Measurements from ENCODE around the gene TRAPPC5. TPM values are rescaled to one million over a fixed set of nuclear protein-coding genes. Genes with fewer than 3 reads are reported as not detected.

TRAPPC5 gene
- total RNA-seq, 1 experiment from 2014 or later: 54.0 TPM

- DNase-seq (ENCODE audit: low read depth, low spot score): no peak
- in situ Hi-C loops (cut with HindIII; ENCODE audit: low pct_unique_long_range_greater_than_20kb, low sequenced_read_pairs): no loop called here
Observed at GRCh38 chr19:7706188-7706954, 25.7 kb downstream of the TRAPPC5 start.

GRCh38 chr19:7706955-7707456, 26.4 kb downstream of the TRAPPC5 start:
- no peak for DNase-seq (ENCODE audit: low read depth, low spot score)
- in situ Hi-C loops (cut with HindIII; ENCODE audit: low pct_unique_long_range_greater_than_20kb, low sequenced_read_pairs): no loop called here

- in situ Hi-C loops (cut with HindIII; ENCODE audit: low pct_unique_long_range_greater_than_20kb, low sequenced_read_pairs): no loop called here
- DNase-seq (ENCODE audit: low read depth, low spot score): no peak
Observed at GRCh38 chr19:7709932-7710460, 29.4 kb downstream of the TRAPPC5 start.

- DNase-seq (ENCODE audit: low read depth, low spot score): no peak
- in situ Hi-C loops (cut with HindIII; ENCODE audit: low pct_unique_long_range_greater_than_20kb, low sequenced_read_pairs): no loop called here
Observed at GRCh38 chr19:7710616-7711015, 30.0 kb downstream of the TRAPPC5 start.

- in situ Hi-C loops (cut with HindIII; ENCODE audit: low pct_unique_long_range_greater_than_20kb, low sequenced_read_pairs): no loop called here
- no peak for DNase-seq (ENCODE audit: low read depth, low spot score)
Observed at GRCh38 chr19:7715671-7716070, 35.0 kb downstream of the TRAPPC5 start.

- in situ Hi-C loops (cut with HindIII; ENCODE audit: low pct_unique_long_range_greater_than_20kb, low sequenced_read_pairs): no loop called here
- no peak for DNase-seq (ENCODE audit: low read depth, low spot score)
Observed at GRCh38 chr19:7716762-7717161, 36.1 kb downstream of the TRAPPC5 start.

GRCh38 chr19:7718668-7719067, 38.0 kb downstream of the TRAPPC5 start:
- DNase-seq (ENCODE audit: low read depth, low spot score): no peak
- in situ Hi-C loops (cut with HindIII; ENCODE audit: low pct_unique_long_range_greater_than_20kb, low sequenced_read_pairs): no loop called here

GRCh38 chr19:7720351-7720750, 39.7 kb downstream of the TRAPPC5 start:
- in situ Hi-C loops (cut with HindIII; ENCODE audit: low pct_unique_long_range_greater_than_20kb, low sequenced_read_pairs): no loop called here
- DNase-seq (ENCODE audit: low read depth, low spot score): no peak

- in situ Hi-C loops (cut with HindIII; ENCODE audit: low pct_unique_long_range_greater_than_20kb, low sequenced_read_pairs): no loop called here
Observed at GRCh38 chr19:7722231-7722651, 41.6 kb downstream of the TRAPPC5 start.

GRCh38 chr19:7725791-7726190, 45.2 kb downstream of the TRAPPC5 start:
- in situ Hi-C loops (cut with HindIII; ENCODE audit: low pct_unique_long_range_greater_than_20kb, low sequenced_read_pairs): no loop called here
- DNase-seq (ENCODE audit: low read depth, low spot score): no peak

More at GRCh38 chr19:7722231-7722651, 41.6 kb downstream of the TRAPPC5 start:
- DNase-seq (ENCODE audit: low read depth, low spot score): no peak

- in situ Hi-C loops (cut with HindIII; ENCODE audit: low pct_unique_long_range_greater_than_20kb, low sequenced_read_pairs): no loop called here
- no peak for DNase-seq (ENCODE audit: low read depth, low spot score)
Observed at GRCh38 chr19:7729211-7729610, 48.6 kb downstream of the TRAPPC5 start.

GRCh38 chr19:7729831-7730285, 49.2 kb downstream of the TRAPPC5 start:
- in situ Hi-C loops (cut with HindIII; ENCODE audit: low pct_unique_long_range_greater_than_20kb, low sequenced_read_pairs): no loop called here

GRCh38 chr19:7730286-7731217, 49.9 kb downstream of the TRAPPC5 start:
- DNase-seq (ENCODE audit: low read depth, low spot score): no peak
- in situ Hi-C loops (cut with HindIII; ENCODE audit: low pct_unique_long_range_greater_than_20kb, low sequenced_read_pairs): no loop called here

More at GRCh38 chr19:7729831-7730285, 49.2 kb downstream of the TRAPPC5 start:
- no peak for DNase-seq (ENCODE audit: low read depth, low spot score)

- in situ Hi-C loops (cut with HindIII; ENCODE audit: low pct_unique_long_range_greater_than_20kb, low sequenced_read_pairs): no loop called here
- DNase-seq (ENCODE audit: low read depth, low spot score): no peak
Observed at GRCh38 chr19:7731218-7731595, 50.6 kb downstream of the TRAPPC5 start.

- DNase-seq (ENCODE audit: low read depth, low spot score): no peak
- in situ Hi-C loops (cut with HindIII; ENCODE audit: low pct_unique_long_range_greater_than_20kb, low sequenced_read_pairs): no loop called here
Observed at GRCh38 chr19:7731615-7732014, 51.0 kb downstream of the TRAPPC5 start.

- no peak for DNase-seq (ENCODE audit: low read depth, low spot score)
- in situ Hi-C loops (cut with HindIII; ENCODE audit: low pct_unique_long_range_greater_than_20kb, low sequenced_read_pairs): no loop called here
Observed at GRCh38 chr19:7732045-7732444, 51.4 kb downstream of the TRAPPC5 start, which contains the start of gene CLEC4G. Gene CLEC4G (minus strand): TSS chr19:7732110. CDS start chr19:7732102, 8 bp downstream.

- in situ Hi-C loops (cut with HindIII; ENCODE audit: low pct_unique_long_range_greater_than_20kb, low sequenced_read_pairs): no loop called here
- DNase-seq (ENCODE audit: low read depth, low spot score): no peak
Observed at GRCh38 chr19:7733376-7733775, 52.7 kb downstream of the TRAPPC5 start.

Measured in SK-MEL-5 (cell line).